GM18951 (cell line): ENCODE data around the gene DAZAP1.

Source experiments
- POLR2A ChIP-seq: IDR thresholded peaks from 4 replicates; pipeline ENCODE4 v1.6.1; 2011; ENCODE audit warnings: mild to moderate bottlenecking; ENCODE audit not compliant: insufficient read length, insufficient read depth; ENCODE audit errors: extremely low read depth
- in situ Hi-C: fragments of 300-500 bp; cut with MboI; formaldehyde crosslinking; loops from one replicate; pipeline ENCODE4 v1.12.0; 2022; ENCODE audit warnings: low sequenced_read_pairs, mixed read lengths, inconsistent platforms; ENCODE audit not compliant: unreplicated experiment

Gene DAZAP1

GRCh38 chr19:1383312-1384084 lies 23.9 kb upstream of the DAZAP1 start, which contains the start of gene NDUFS7:
TSS of gene NDUFS7 (plus strand) at chr19:1383907. CDS start at chr19:1383927, 20 bp downstream.
- peak; percentile 83 for TF ChIP-seq POLR2A
- in situ Hi-C loops: no loop called here

- in situ Hi-C loops: no loop called here
- TF ChIP-seq POLR2A: no peak
Measured at GRCh38 chr19:1384085-1384462, 23.3 kb upstream of the DAZAP1 start.

- TF ChIP-seq POLR2A: no peak
- in situ Hi-C loops: no loop called here
Measured at GRCh38 chr19:1384478-1385110, 22.8 kb upstream of the DAZAP1 start.

GRCh38 chr19:1385816-1386215 lies 21.6 kb upstream of the DAZAP1 start:
- no peak for TF ChIP-seq POLR2A
- in situ Hi-C loops: no loop called here

- in situ Hi-C loops: no loop called here
- TF ChIP-seq POLR2A: no peak
Measured at GRCh38 chr19:1386945-1387683, 20.3 kb upstream of the DAZAP1 start.

GRCh38 chr19:1387684-1388636 lies 19.4 kb upstream of the DAZAP1 start:
- TF ChIP-seq POLR2A: no peak
- in situ Hi-C loops: no loop called here

GRCh38 chr19:1388637-1389026 lies 18.8 kb upstream of the DAZAP1 start:
- no peak for TF ChIP-seq POLR2A
- in situ Hi-C loops: no loop called here

- in situ Hi-C loops: no loop called here
- TF ChIP-seq POLR2A: no peak
Measured at GRCh38 chr19:1389033-1389940, 18.1 kb upstream of the DAZAP1 start.

- in situ Hi-C loops: no loop called here
Measured at GRCh38 chr19:1390890-1391423, 16.4 kb upstream of the DAZAP1 start.

GRCh38 chr19:1392407-1392806 lies 15.0 kb upstream of the DAZAP1 start:
- in situ Hi-C loops: no loop called here
- no peak for TF ChIP-seq POLR2A

More at GRCh38 chr19:1390890-1391423, 16.4 kb upstream of the DAZAP1 start:
- TF ChIP-seq POLR2A: no peak

- no peak for TF ChIP-seq POLR2A
- in situ Hi-C loops: no loop called here
Measured at GRCh38 chr19:1392939-1393530, 14.4 kb upstream of the DAZAP1 start.
